Body of pancreas (tissue), 4 donors: ENCODE data around the gene DMAC2. TPM values are rescaled to one million over a fixed set of nuclear protein-coding genes. Genes with fewer than 3 reads are reported as not detected.

Experiments used
- ATAC-seq: fragments of 150-250 bp; one replicate; pipeline ENCODE4 v1.9.1; 2016
- DNase-seq, 4 donors: peaks; one replicate each; pipeline ENCODE4 v3.0.0-alpha.2; 2019
- H3K27ac ChIP-seq, 4 donors: fragments of 200-600 bp; sonication (generic); 1 replicate in 3 of 4; 2 replicates in 1 of 4; pipeline versions ENCODE4 v1.5.1 to v1.6.1; 2016 to 2019; ENCODE audit warnings: mild to moderate bottlenecking in 1 of 4, mixed read lengths in 1 of 4, moderate library complexity in 1 of 4
- H3K27me3 ChIP-seq, 2 donors: fragments of 200-600 bp; sonication (generic); one replicate each; pipeline ENCODE4 v1.6.0; 2016; ENCODE audit warnings: mild to moderate bottlenecking in 1 of 2
- H3K36me3 ChIP-seq, 2 donors: fragments of 200-600 bp; sonication (generic); replicated peaks in 1 of 2; 2 replicates each; pipeline ENCODE4 v1.5.1; 2016; ENCODE audit warnings: low read depth in 2 of 2; ENCODE audit not compliant: insufficient read depth in 1 of 2
- H3K4me1 ChIP-seq: fragments of 200-600 bp; sonication (generic); one replicate; pipeline ENCODE4 v1.6.0; 2016
- H3K4me3 ChIP-seq, 2 donors: fragments of 200-600 bp; sonication (generic); 1 replicate in 1 of 2; 2 replicates in 1 of 2; pipeline ENCODE4 v1.5.1; 2016 to 2019
- H3K9me3 ChIP-seq, 3 donors: fragments of 200-600 bp; sonication (generic); 1 replicate in 2 of 3; 2 replicates in 1 of 3; pipeline ENCODE4 v1.5.1; 2016
- CTCF ChIP-seq, 7 experiments: fragments of 450-650 bp in 4 of 7; fragments of 200-600 bp in 3 of 7; sonication (generic) in 3 of 7; IDR thresholded peaks; one replicate each; pipeline ENCODE4 v1.5.1; 2016 to 2019; ENCODE audit warnings: antibody characterized with exemption in 7 of 7
- POLR2A ChIP-seq, 3 donors: fragments of 450-650 bp; IDR thresholded peaks; one replicate each; pipeline ENCODE4 v1.6.1; 2016; ENCODE audit warnings: antibody characterized with exemption in 3 of 3, mild to moderate bottlenecking in 2 of 3
- WGBS, 2 donors: methylation state at CpG; one replicate each; pipeline ENCODE4 v1.1.5; 2017; 5-methylcytosine and 5-hydroxymethylcytosine counted together
- intact Hi-C: fragments of 100-400 bp; cut with DNase I; formaldehyde crosslinking; loops from one replicate; pipeline ENCODE4 v1.15.1; 2023
- total RNA-seq, 2 donors: library from RNA; depleted of rRNA; stranded (reverse); fragments of >200 nt; gene quantifications; one replicate each; pipeline ENCODE4 v1.1.0, GENCODE V29; 2016

Gene DMAC2
- total RNA-seq, 2 donors from 2014 or later: 13.5 to 45.5 TPM

- no peaks in the 10 kb centered on the region for H3K9me3 ChIP-seq
- DNase-seq (no peak), ATAC-seq (no peak)
- no peak overlapping the region for H3K27ac ChIP-seq
- 79 to 82% methylated on average over 6 of the region's 6 CpGs for WGBS, 2 donors
- intact Hi-C loops: loop anchor here (10.0 kb wide), 1 partner anchor 106 kb away; no protein-coding TSS in a partner anchor
- TF ChIP-seq CTCF (IDR thresholded peaks at IDR 0.05) (no peak), POLR2A (IDR thresholded peaks at IDR 0.05) (no peak)
- peaks cover 9% of the 10 kb centered on the region for H3K4me1 ChIP-seq
- H3K4me3 ChIP-seq: no peak overlapping the region
- H3K36me3 ChIP-seq: peaks cover 0 to 8% of the 10 kb centered on the region in 2 donors
- no peaks in the 10 kb centered on the region for H3K27me3 ChIP-seq
Measured at GRCh38 chr19:41430922-41431321, 8.8 kb downstream of the DMAC2 start.

- WGBS, 2 donors: 43 to 50% methylated on average over 1 of the region's 1 CpG
- intact Hi-C loops: no loop called here
Measured at GRCh38 chr19:41428481-41428859, 11.2 kb downstream of the DMAC2 start.

GRCh38 chr19:41427647-41428480 is 11.8 kb downstream of the DMAC2 start:
- Histone ChIP-seq H3K4me3 (no peak overlapping the region), H3K27ac (peak overlapping the region; percentile 78 to 85 (median 81)), H3K36me3 (peaks cover 0 to 18% of the 10 kb centered on the region in 2 donors), H3K27me3 (no peaks in the 10 kb centered on the region), H3K9me3 (no peaks in the 10 kb centered on the region), H3K4me1 (peaks cover 9% of the 10 kb centered on the region)
- ATAC-seq (peak; percentile 66), DNase-seq (peak; percentile 37 to 58 (median 47))
- intact Hi-C loops: no loop called here
- WGBS, 2 donors: 37 to 53% methylated on average over 23 of the region's 23 CpGs
- peak in 2 of 3 donors; percentile 41 to 48 for TF ChIP-seq POLR2A (IDR thresholded peaks at IDR 0.05)
- TF ChIP-seq CTCF (IDR thresholded peaks at IDR 0.05): no peak

More at GRCh38 chr19:41428481-41428859, 11.2 kb downstream of the DMAC2 start:
- Histone ChIP-seq H3K36me3 (peaks cover 0 to 17% of the 10 kb centered on the region in 2 donors), H3K4me3 (no peak overlapping the region), H3K27me3 (no peaks in the 10 kb centered on the region), H3K9me3 (no peaks in the 10 kb centered on the region), H3K27ac (peak overlapping the region; percentile 78 to 85 (median 81)), H3K4me1 (peaks cover 9% of the 10 kb centered on the region)
- ATAC-seq: no peak
- no peak for TF ChIP-seq CTCF (IDR thresholded peaks at IDR 0.05)
- TF ChIP-seq POLR2A (IDR thresholded peaks at IDR 0.05): no peak
- DNase-seq: no peak

GRCh38 chr19:41426952-41427646 is 12.6 kb downstream of the DMAC2 start, which contains the start of gene B3GNT8:
B3GNT8 (minus strand) TSS chr19:41427374; CDS start chr19:41426778, 596 bp downstream.
- Histone ChIP-seq H3K27me3 (no peaks in the 10 kb centered on the region), H3K4me3 (no peak within 1 kb of the TSS), H3K27ac (peak within 1 kb of the TSS; percentile 78 to 85 (median 81)), H3K36me3 (peaks cover 0 to 22% of the 10 kb centered on the region in 2 donors), H3K9me3 (no peaks in the 10 kb centered on the region), H3K4me1 (peaks cover 9% of the 10 kb centered on the region)
- no peak for TF ChIP-seq CTCF (IDR thresholded peaks at IDR 0.05)
- TF ChIP-seq POLR2A (IDR thresholded peaks at IDR 0.05): peak; percentile 15 to 71 (median 67)
- ATAC-seq (peak; percentile 83), DNase-seq (peak; percentile 62 to 80 (median 74))
- WGBS, 2 donors: 27 to 55% methylated on average over 12 to 19 of the region's 19 CpGs
- intact Hi-C loops: no loop called here
